Measurements from ENCODE around the gene ST6GALNAC1. TPM values are rescaled to one million over a fixed set of nuclear protein-coding genes. Genes with fewer than 3 reads are reported as not detected.

The ST6GALNAC1 gene
- total and polyA plus RNA-seq, 2 of the 13 experiments (the other 11 are each of a cell fraction or from before 2014, with no cell fraction given), result not detected

- TF ChIP-seq PRDM15 (CRISPR knock-in tag; IDR thresholded peaks at IDR 0.05) (peak; percentile 93), DBP (CRISPR knock-in tag; IDR thresholded peaks at IDR 0.05; ENCODE audit: not compliant biosample characterization) (peak; percentile 12), POGZ (CRISPR knock-in tag; IDR thresholded peaks at IDR 0.05) (no peak), ZFX (CRISPR knock-in tag; IDR thresholded peaks at IDR 0.05; ENCODE audit: low read depth) (peak; percentile 58; the same call in 1 of the 2 replicates), ZNF264 (CRISPR knock-in tag; IDR thresholded peaks at IDR 0.05) (peak; percentile 32; the same call in 1 of the 2 replicates), ARID4A (CRISPR knock-in tag; IDR thresholded peaks at IDR 0.05; ENCODE audit: borderline replicate concordance) (0 out of 2 replicates have a peak, but pooled peaks have one; percentile 34), GLI4 (CRISPR knock-in tag; IDR thresholded peaks at IDR 0.05; ENCODE audit: borderline replicate concordance) (0 out of 2 replicates have a peak, but pooled peaks have one; percentile 5), ZFY (CRISPR knock-in tag; IDR thresholded peaks at IDR 0.05) (peak; percentile 50; the same call in 1 of the 2 replicates), MEIS1 (CRISPR knock-in tag; IDR thresholded peaks at IDR 0.05; ENCODE audit: borderline replicate concordance) (peak; percentile 38; the same call in 1 of the 2 replicates), ZNF790 (CRISPR knock-in tag; IDR thresholded peaks at IDR 0.05; ENCODE audit: borderline replicate concordance) (no peak), ZNF576 (CRISPR knock-in tag; IDR thresholded peaks at IDR 0.05) (no peak), JUND (CRISPR knock-in tag; IDR thresholded peaks at IDR 0.05) (peak; percentile 16; the same call in 1 of the 2 replicates), ZNF777 (CRISPR knock-in tag; IDR thresholded peaks at IDR 0.05) (no peak), GATAD2A (CRISPR knock-in tag; IDR thresholded peaks at IDR 0.05) (0 out of 2 replicates have a peak, but pooled peaks have one; percentile 10), MEIS2 (CRISPR knock-in tag; IDR thresholded peaks at IDR 0.05) (0 out of 2 replicates have a peak, but pooled peaks have one; percentile 18), CTCF (CRISPR knock-in tag; IDR thresholded peaks at IDR 0.05) (0 out of 2 replicates have a peak, but pooled peaks have one; percentile 1), KLF12 (CRISPR knock-in tag; IDR thresholded peaks at IDR 0.05; ENCODE audit: borderline replicate concordance) (0 out of 2 replicates have a peak, but pooled peaks have one; percentile 41), SALL2 (CRISPR knock-in tag; IDR thresholded peaks at IDR 0.05) (peak; percentile 11; the same call in 1 of the 2 replicates), ELF3 (CRISPR knock-in tag; IDR thresholded peaks at IDR 0.05) (peak; percentile 17; the same call in 1 of the 2 replicates)
These were observed 14.7 kb upstream of the ST6GALNAC1 start (continued) for GRCh38 chr17:76658242-76658662.

All from HepG2 (cell line).